Measurements from ENCODE around the gene GLB1L. TPM values are rescaled to one million over a fixed set of nuclear protein-coding genes. Genes with fewer than 3 reads are reported as not detected.
"Not testable (repeated sequence)": the region's sequence is repeated elsewhere in the genome, so short reads cannot be mapped to it uniquely, and the experiment has no call there.

The GLB1L gene
- polyA plus RNA-seq, 4 donors = 16.5 to 24.9 (median 24.1) TPM

DNA sequence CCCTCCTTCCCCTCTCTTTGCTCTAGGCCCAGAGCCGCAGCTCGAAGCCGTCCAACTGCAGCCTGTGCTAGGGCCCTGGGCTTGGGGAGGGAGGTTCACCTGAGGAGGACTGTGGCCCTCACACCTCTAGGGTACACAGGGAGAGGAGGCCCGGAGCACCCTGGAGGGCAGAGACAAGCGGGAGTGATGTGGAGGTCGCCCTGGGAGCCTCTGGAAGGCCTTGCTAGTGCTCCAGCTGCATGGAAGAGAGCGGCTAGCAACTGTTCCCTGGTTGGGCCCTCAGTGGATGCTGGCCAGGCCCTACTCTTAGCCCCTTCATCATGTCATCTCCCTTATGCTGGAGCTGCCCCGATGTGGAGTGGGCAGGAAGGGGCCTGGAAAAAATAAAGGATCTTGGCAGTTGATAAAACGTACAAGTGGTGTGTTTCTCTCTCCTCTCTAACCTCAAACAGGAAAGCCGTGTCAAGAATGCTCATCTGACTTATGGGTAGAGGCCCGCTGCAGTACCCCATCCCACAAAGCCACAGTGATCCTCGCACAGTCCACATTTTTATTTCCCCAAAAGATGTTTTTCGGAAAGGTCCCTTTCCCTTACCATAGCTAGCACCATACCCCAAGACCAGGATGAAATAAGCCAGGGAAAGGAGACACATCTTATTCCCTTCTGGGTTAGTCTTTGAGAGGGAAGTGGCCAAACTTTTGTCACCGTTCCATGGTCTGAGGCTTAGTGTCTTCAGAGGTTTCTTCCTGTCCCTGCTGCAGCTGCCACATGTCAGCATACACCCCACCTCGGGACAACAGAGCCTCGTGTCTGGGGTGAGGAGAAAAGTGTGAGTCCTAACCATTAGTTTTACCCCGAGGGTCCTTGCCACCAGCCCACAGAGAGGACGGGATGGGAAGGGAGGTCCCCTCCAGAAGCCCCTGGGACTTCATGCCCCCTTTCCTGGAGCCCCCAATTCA is 35.7 kb downstream of the GLB1L start:
- DNase-seq (ENCODE audit: low read depth in 4 of 4, low spot score in 2 of 4) = no peak

- DNase-seq (ENCODE audit: low read depth in 4 of 4, low spot score in 2 of 4) = no peak
Observed at GRCh38 chr2:219207884-219208740, 37.1 kb downstream of the GLB1L start.

DNA sequence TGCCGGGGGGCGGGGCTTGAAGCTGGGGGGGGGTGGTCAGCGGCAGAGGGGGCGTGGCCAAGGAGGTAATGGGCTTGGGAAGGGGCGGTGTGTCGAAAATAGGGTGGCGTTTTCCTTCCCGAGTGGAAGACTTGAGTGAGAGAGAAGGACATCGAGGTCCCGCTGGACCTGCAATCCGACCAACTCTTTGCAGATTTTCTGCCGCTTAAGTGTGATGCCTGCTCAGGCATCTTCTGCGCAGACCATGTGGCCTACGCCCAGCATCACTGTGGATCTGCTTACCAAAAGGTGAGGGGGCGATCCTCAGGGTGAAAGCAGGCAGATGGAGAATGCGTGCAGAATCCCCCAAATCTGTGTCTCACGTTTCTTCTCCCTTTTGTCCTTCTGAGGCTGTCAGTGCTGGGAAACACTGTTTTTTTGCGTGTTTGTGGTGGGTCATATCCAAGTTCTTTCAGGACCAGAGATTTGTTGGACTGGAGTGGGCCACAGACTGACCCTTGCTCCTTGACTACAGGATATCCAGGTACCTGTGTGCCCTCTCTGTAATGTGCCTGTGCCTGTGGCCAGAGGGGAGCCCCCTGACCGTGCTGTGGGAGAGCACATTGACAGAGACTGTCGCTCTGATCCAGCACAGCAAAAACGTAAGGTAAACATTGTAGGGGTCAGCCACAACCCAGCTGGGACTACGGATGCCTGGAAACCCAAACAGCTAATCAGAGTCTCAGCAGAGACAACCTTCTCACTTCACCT is 37.9 kb downstream of the GLB1L start:
- DNase-seq (ENCODE audit: low read depth in 4 of 4, low spot score in 2 of 4) = peak in 1 of 4 donors; percentile 50

GRCh38 chr2:219206328-219207133 is 38.7 kb downstream of the GLB1L start, which contains the start of gene ZFAND2B:
Gene ZFAND2B (plus strand): TSS chr2:219206782. CDS start chr2:219206988, 206 bp downstream.
- DNase-seq (ENCODE audit: low read depth in 4 of 4, low spot score in 2 of 4) = peak; percentile 86 to 93 (median 90)

GRCh38 chr2:219205981-219206327 is 39.3 kb downstream of the GLB1L start:
- DNase-seq (ENCODE audit: low read depth in 4 of 4, low spot score in 2 of 4) = no peak

DNA sequence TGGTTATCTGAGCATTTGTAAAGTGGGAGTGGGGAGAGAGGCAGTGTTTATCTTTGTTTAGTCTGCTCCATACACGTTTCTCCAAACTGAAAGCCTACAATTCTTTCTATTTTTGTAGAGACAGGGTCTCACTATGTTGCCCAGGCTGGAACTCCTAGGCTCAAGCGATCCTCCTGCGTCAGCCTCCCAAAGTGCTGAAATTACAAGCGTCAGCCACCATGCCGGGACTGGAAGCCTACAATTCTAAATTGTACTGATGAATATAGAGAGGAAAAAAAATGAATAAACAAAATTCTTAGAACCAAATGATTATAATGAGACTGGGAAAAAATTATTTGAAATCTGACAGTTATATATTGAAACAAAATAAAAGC is 40.1 kb downstream of the GLB1L start:
- no peak for DNase-seq (ENCODE audit: low read depth in 4 of 4, low spot score in 2 of 4)

DNA sequence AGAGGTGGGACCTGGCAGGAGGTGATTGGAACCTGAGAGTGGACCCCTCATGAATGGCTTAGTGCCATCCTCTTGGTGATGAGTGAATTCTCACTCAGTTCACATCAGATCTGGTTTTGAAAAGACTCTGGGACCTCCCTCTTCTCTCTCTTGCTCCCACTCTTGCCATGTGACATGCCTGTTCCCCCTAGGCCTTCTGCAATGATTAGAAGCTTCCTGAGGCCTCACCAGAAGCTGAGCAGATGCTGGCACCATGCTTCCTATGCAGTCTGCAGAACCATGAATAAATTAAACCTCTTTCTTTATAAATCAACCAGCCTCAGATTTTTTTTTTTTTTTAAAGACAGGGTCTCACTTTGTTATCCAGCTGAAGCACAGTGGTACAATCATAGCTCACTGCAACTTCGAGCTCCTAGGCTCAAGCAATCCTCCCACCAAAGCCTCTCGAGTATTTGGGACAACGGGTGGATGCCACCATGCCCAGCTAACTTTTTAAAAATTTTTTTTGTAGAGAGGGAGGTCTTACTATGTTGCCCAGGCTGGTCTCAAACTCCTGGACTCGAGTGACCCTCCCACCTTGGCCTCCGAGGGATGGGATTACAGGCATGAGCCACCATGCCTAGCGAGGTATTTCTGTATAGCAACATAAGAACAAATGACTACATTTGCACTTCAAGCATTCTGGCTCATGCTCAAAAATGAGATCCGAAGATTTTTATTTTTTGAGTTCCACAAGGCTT is 40.6 kb downstream of the GLB1L start:
- no peak for DNase-seq (ENCODE audit: low read depth in 4 of 4, low spot score in 2 of 4)

- DNase-seq (ENCODE audit: low read depth in 4 of 4, low spot score in 2 of 4) = not testable (repeated sequence)
Observed at GRCh38 chr2:219201331-219201730, 43.9 kb downstream of the GLB1L start.

- DNase-seq (ENCODE audit: low read depth in 4 of 4, low spot score in 2 of 4) = not testable (repeated sequence)
Observed at GRCh38 chr2:219200502-219201326, 44.5 kb downstream of the GLB1L start.

- DNase-seq (ENCODE audit: low read depth in 4 of 4, low spot score in 2 of 4) = no peak
Observed at GRCh38 chr2:219199470-219200211, 45.6 kb downstream of the GLB1L start.

GRCh38 chr2:219198974-219199373 is 46.3 kb downstream of the GLB1L start:
- no peak for DNase-seq (ENCODE audit: low read depth in 4 of 4, low spot score in 2 of 4)

- DNase-seq (ENCODE audit: low read depth in 4 of 4, low spot score in 2 of 4) = no peak
Observed at GRCh38 chr2:219197388-219197787, 47.9 kb downstream of the GLB1L start.

DNA sequence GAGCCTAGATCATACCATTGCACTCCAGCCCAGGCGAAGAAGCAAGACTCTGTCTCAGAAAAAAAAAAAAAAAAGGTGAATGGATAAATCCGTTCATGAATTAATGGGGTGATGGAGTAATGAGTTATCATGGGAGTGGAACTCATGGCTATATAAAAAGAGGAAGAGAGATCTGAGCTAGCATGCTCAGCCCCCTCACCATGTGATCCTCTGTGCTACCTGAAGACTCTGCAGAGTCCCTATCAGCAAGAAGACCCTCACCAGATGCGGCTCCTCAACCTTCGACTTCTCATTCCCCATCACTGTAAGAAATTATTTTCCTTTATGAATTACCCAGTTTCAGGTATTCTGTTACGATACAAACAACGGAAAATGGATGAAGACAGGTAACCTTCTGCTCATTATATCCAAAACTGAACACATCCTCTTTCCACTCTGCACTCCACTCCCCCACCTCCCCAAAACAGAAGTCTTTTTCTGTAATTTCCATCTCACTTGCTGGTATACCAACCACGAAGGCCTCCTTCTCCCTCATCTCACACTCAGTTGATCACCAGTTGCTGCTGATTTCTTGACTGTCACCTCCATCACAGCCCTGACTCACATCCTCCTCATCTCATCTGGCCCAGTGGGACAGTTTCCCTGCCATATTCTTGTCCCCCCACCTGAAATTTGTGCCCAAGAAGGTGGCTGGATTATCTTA is 58.3 kb downstream of the GLB1L start:
- DNase-seq (ENCODE audit: low read depth in 4 of 4, low spot score in 2 of 4) = no peak
